Activated T-cell treated with anti-CD3 and anti-CD28 coated beads, Interleukin-2, amount 50 U/mL, for 72 hours (primary cell): Measurements from ENCODE around the gene PECR. TPM values are rescaled to one million over a fixed set of nuclear protein-coding genes. Genes with fewer than 3 reads are reported as not detected.

ENCODE experiments used
- ATAC-seq, 2 donors: fragments of 150-1000 bp; cut with Tn5 transposase; replicated peaks in 1 of 2; 2 replicates each; pipeline ENCODE4 v1.10.0; 2021; ENCODE audit warnings: moderate library complexity in 2 of 2, mild to moderate bottlenecking in 1 of 2
- DNase-seq, 2 donors: peaks; one replicate each; pipeline ENCODE4 v3.0.0; 2021 to 2022; ENCODE audit warnings: mixed read lengths in 1 of 2
- H3K27ac Mint-ChIP-seq: one replicate; pipeline ENCODE4 v1.8.0; 2022; ENCODE audit warnings: mild to moderate bottlenecking, moderate library complexity, mixed read lengths
- H3K27me3 Mint-ChIP-seq: one replicate; pipeline ENCODE4 v1.8.0; 2022; ENCODE audit warnings: low read depth, mixed read lengths
- H3K36me3 Mint-ChIP-seq, 2 donors: one replicate each; pipeline ENCODE4 v1.8.0; 2022; ENCODE audit warnings: mixed read lengths in 2 of 2, mild to moderate bottlenecking in 1 of 2; ENCODE audit not compliant: insufficient read depth in 2 of 2
- H3K4me1 Mint-ChIP-seq: one replicate; pipeline ENCODE4 v1.8.0; 2022; ENCODE audit warnings: low read depth, mixed read lengths
- H3K4me3 Mint-ChIP-seq, 2 donors: one replicate each; pipeline ENCODE4 v1.8.0; 2022; ENCODE audit warnings: mild to moderate bottlenecking in 2 of 2, mixed read lengths in 2 of 2, moderate library complexity in 2 of 2
- H3K9me3 Mint-ChIP-seq, 2 donors: one replicate each; pipeline ENCODE4 v1.8.0; 2022; ENCODE audit warnings: mixed read lengths in 2 of 2
- total RNA-seq, 2 donors: library from RNA; stranded (reverse); gene quantifications; one replicate each; pipeline ENCODE4 v1.2.3, GENCODE V29; 2022

PECR gene
- total RNA-seq, 2 donors from 2014 or later = 28.4 to 29.7 TPM

GRCh38 chr2:216029416-216030129, 52.0 kb downstream of the PECR start:
- Mint-ChIP-seq H3K4me3 (peak overlapping the region; percentile 6 to 69), H3K27ac (peak overlapping the region; percentile 60), H3K36me3 (peaks cover 1 to 2% of the 10 kb centered on the region in 2 donors), H3K4me1 (peaks cover 54% of the 10 kb centered on the region), H3K9me3 (no peaks in the 10 kb centered on the region), H3K27me3 (no peaks in the 10 kb centered on the region)
- peak; percentile 34 to 51 for DNase-seq
- peak; percentile 69 to 74 for ATAC-seq

DNA sequence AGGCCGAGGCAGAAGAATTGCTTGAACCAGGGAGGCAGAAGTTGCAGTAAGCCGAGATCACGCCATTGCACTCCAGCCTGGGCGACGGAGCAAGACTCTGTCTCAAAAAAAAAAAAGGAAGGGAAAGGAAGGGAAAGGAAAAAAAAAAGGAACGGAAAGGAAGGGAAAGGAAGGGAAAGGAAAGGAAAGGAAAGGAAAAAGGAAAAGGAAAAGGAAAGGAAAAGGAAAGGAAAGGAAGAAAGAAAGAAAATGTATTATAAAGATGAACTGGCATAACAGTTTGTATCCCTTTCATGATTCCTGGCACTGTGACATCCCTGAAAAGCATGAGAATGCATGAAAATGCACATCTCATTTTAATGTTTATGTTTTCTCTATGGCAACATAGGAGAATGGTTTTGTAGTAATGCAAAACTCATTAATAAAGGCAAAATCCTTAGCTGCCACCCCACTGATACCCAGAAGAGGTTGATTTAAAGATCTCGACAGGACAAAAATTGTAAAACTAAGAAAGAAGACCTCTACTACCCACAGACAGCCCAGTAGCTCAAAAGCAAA, 56.8 kb downstream of the PECR start:
- H3K27ac Mint-ChIP-seq = no peak overlapping the region

GRCh38 chr2:216023055-216023648, 58.5 kb downstream of the PECR start:
- H3K27ac Mint-ChIP-seq = no peak overlapping the region
- ATAC-seq (peak; percentile 71 to 72), DNase-seq (peak; percentile 39 to 57)
- no peaks in the 10 kb centered on the region for H3K4me1 Mint-ChIP-seq
- H3K4me3 Mint-ChIP-seq = no peak overlapping the region
- H3K36me3 Mint-ChIP-seq = no peaks in the 10 kb centered on the region
- no peaks in the 10 kb centered on the region for H3K27me3 Mint-ChIP-seq
- H3K9me3 Mint-ChIP-seq = no peaks in the 10 kb centered on the region

More for the DNA sequence above, 56.8 kb downstream of the PECR start:
- Mint-ChIP-seq H3K4me1 (peaks cover 9% of the 10 kb centered on the region), H3K27me3 (no peaks in the 10 kb centered on the region), H3K9me3 (no peaks in the 10 kb centered on the region), H3K36me3 (peaks cover 0 to under 1% of the 10 kb centered on the region in 2 donors), H3K4me3 (no peak overlapping the region)
- DNase-seq = no peak
- no peak for ATAC-seq

DNA sequence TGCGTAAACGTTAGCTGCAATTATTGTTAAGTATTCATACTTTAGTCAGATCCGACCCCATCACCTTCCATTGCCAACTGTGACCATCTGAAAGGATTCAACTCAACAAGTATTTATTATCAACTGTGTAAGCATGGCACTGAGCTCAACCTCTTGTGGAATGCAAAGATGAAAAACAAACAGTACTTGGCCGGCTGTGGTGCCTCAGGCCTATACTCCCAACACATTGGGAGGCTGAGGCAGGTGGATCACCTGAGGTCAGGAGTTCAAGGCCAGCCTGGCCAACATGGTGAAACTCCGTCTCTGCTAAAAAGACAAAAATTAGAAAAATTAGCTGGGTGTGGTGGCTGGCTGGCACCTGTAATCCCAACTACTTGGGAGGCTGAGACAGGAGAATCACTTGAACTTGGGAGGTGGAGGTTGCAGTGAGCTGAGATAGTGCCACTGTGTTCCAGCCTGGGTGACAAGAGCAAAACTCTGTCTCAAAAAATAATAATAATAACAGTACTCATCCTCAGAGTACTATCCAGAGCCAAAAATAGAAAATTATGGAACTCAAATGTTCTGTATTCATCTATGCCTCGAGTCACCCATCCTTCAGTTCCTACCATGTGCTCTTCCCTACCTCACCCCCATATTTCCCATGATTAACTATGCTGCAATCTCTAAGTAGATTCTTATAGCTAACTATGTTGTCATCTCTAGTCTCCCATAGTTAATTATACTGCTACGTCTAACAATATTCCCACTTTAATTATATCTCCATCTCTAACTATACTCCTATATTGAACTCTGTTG, 59.6 kb downstream of the PECR start:
- no peaks in the 10 kb centered on the region for H3K27me3 Mint-ChIP-seq
- no peak overlapping the region for H3K4me3 Mint-ChIP-seq
- H3K9me3 Mint-ChIP-seq = no peaks in the 10 kb centered on the region
- no peak for ATAC-seq
- H3K4me1 Mint-ChIP-seq = peaks cover 10% of the 10 kb centered on the region
- H3K36me3 Mint-ChIP-seq = no peaks in the 10 kb centered on the region
- no peak for DNase-seq
- no peak overlapping the region for H3K27ac Mint-ChIP-seq

DNA sequence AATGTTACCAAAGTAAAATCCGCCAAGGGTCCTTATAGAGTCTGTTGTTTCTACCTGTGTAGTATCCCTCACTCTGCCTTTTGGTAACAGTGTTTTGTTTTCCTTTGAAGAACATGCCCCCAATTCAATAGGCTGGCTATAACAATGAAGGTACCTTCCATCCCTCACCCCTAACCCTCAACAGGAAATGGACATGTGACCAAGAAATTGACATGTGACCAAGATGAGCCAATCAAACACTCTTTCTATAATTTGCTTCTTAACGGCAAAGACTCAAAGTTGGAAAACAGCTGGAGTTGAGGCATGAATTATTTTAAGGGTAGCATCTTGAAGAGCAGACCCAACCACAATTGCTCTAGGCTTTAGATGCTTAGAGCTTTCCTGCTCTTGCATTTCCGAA, 62.9 kb downstream of the PECR start:
- DNase-seq = no peak
- no peak overlapping the region for H3K4me3 Mint-ChIP-seq
- H3K27ac Mint-ChIP-seq = no peak overlapping the region
- no peak for ATAC-seq
- H3K4me1 Mint-ChIP-seq = peaks cover 42% of the 10 kb centered on the region
- H3K36me3 Mint-ChIP-seq = no peaks in the 10 kb centered on the region
- H3K9me3 Mint-ChIP-seq = no peaks in the 10 kb centered on the region
- H3K27me3 Mint-ChIP-seq = no peaks in the 10 kb centered on the region

- H3K4me1 Mint-ChIP-seq = peaks cover 51% of the 10 kb centered on the region
- peak; percentile 34 to 47 for ATAC-seq
Observed at GRCh38 chr2:216017365-216017764, 64.2 kb downstream of the PECR start.

GRCh38 chr2:216016581-216016980, 65.0 kb downstream of the PECR start:
- H3K4me1 Mint-ChIP-seq = peaks cover 57% of the 10 kb centered on the region
- no peaks in the 10 kb centered on the region for H3K36me3 Mint-ChIP-seq
- H3K27ac Mint-ChIP-seq = peak overlapping the region; percentile 90
- H3K4me3 Mint-ChIP-seq = peak overlapping the region; percentile 62 to 70
- no peaks in the 10 kb centered on the region for H3K9me3 Mint-ChIP-seq
- no peak for DNase-seq
- H3K27me3 Mint-ChIP-seq = no peaks in the 10 kb centered on the region
- no peak for ATAC-seq

More at GRCh38 chr2:216017365-216017764, 64.2 kb downstream of the PECR start:
- Mint-ChIP-seq H3K4me3 (peak overlapping the region; percentile 45 to 46), H3K9me3 (no peaks in the 10 kb centered on the region), H3K27me3 (no peaks in the 10 kb centered on the region), H3K27ac (peak overlapping the region; percentile 76), H3K36me3 (no peaks in the 10 kb centered on the region)
- peak; percentile 50 to 58 for DNase-seq

DNA sequence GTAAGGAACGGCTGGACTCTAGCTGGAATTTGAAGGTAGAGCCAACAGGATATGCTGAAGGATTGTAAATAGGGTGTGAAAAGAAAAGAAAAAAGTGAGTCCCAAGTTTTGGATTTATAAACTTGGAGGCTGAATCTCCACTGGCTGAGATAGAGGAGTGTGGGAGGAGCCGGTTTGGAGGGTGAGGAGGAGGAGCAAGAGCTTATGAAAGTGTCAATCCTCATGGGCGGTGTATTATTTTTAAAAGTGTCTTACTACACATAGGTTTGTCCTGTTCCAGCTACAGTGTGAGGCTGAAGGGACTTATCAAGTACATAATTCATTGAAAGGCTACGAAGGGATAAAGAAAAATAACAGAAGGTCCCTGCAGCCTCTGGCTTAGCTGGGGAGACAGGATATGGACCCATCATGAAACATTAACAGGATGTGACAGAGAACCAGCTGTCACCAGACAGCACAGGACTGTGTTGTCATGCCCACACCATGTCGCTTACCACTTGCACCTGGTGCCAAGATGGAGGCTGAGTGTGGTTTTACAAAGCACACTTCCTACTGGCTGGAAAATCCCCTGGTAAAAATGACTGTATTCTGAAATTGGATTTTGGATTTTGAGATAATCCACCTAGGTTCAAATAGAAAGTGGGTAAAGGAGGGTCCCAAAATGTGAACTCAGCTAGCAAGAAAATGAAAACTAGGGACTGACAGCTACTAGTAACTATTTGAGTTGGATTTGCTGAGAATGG, 65.7 kb downstream of the PECR start:
- no peaks in the 10 kb centered on the region for H3K27me3 Mint-ChIP-seq
- peak; percentile 76 to 83 for ATAC-seq
- no peaks in the 10 kb centered on the region for H3K9me3 Mint-ChIP-seq
- peaks cover 64% of the 10 kb centered on the region for H3K4me1 Mint-ChIP-seq
- peak overlapping the region; percentile 90 for H3K27ac Mint-ChIP-seq
- H3K4me3 Mint-ChIP-seq = peak overlapping the region; percentile 62 to 70
- H3K36me3 Mint-ChIP-seq = no peaks in the 10 kb centered on the region
- DNase-seq = peak; percentile 46 to 52

DNA sequence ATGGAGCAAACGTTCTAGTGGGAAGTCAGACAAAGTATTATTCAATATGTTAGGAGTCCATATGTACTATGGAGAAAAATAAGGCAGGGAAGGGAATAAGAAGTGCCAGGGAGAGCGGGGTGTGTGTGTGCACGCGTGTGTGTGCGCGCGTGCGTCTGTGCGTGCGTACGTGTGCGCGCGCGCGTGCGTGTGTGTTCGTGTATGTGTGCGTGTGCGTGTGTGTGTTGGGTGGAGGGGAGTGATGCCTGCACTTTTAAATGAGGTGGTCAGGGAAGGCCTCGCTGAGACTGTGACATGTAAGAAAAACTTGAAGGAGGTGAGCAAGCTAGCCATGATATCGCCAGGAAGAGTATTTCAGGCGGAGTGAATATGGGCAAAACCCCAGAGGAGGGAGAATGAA, 66.6 kb downstream of the PECR start:
- DNase-seq (no peak), ATAC-seq (no peak)
- Mint-ChIP-seq H3K36me3 (no peaks in the 10 kb centered on the region), H3K4me1 (peaks cover 64% of the 10 kb centered on the region), H3K27ac (peak overlapping the region; percentile 77), H3K4me3 (peak overlapping the region in 1 of 2 donors; percentile 70), H3K27me3 (no peaks in the 10 kb centered on the region), H3K9me3 (no peaks in the 10 kb centered on the region)

DNA sequence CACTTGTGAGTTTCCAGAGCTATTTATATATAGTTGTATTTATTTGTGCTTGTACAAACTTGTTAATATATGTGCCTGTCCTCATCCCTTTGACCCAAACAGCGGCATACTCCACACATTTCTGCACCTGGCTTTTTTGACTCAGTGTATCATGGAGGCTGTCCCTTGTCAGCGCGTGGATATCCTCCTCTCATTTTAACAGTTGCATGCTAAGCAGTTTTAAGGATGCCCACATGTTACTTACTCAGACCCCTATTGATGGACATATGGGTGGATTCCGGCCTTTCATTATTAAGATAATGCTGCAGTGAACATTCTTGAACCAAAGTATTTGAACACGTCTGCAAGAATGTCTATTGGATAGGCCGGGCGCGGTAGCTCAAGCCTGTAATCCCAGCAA, 67.6 kb downstream of the PECR start:
- H3K9me3 Mint-ChIP-seq = no peaks in the 10 kb centered on the region
- no peaks in the 10 kb centered on the region for H3K36me3 Mint-ChIP-seq
- no peak for ATAC-seq
- peaks cover 64% of the 10 kb centered on the region for H3K4me1 Mint-ChIP-seq
- H3K4me3 Mint-ChIP-seq = peak overlapping the region; percentile 42 to 43
- no peak for DNase-seq
- no peak overlapping the region for H3K27ac Mint-ChIP-seq
- H3K27me3 Mint-ChIP-seq = no peaks in the 10 kb centered on the region

DNA sequence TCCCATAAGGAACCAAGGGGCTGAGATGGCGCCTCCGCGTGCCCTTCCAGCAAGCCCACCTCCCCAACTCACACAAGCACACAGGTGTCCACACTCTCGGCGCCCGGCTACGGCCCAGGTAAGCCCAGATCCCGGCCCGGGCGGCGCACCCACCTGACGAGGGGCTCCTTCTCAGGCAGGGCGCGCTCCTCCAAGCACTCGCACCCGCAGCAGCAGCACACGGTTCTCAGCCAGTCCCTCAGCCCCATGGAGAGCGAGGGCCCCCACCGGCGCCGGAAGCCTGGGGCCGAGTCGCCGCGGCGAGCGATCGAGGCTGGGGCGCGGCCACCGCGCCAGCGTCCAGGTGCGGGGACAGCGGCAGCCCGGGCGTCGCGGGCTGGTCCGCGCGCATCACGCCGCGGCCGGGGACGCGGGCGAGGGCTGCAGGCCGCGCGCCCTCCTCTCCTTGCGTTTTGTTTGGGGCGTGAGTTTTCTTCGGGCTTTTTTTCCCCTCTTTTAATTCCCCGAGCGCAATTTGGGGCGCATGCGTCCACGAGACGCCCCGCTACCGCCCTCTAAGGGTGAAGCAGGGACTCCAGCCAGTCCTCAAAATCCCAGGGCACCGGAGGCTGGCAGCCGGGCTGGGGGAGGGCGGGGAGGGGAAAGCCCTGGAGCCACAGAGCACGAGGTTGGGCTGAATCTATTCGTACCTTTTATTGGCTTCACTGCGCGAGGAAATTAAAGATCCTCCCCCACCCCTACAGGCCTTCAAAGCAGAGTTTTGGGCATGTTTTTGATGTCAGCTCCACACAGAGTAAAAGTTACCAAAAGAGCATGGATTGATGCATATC, 68.3 kb downstream of the PECR start, which contains the start of gene MREG:
MREG (minus strand) TSS at position 472 of the 830 bp plus-strand sequence; CDS start at position 248, 224 bp downstream.
- no peaks in the 10 kb centered on the region for H3K27me3 Mint-ChIP-seq
- H3K36me3 Mint-ChIP-seq = no peaks in the 10 kb centered on the region
- peak within 1 kb of the TSS; percentile 92 to 96 for H3K4me3 Mint-ChIP-seq
- H3K4me1 Mint-ChIP-seq = peaks cover 67% of the 10 kb centered on the region
- peak; percentile 86 to 88 for DNase-seq
- ATAC-seq = peak; percentile 78 to 80
- H3K27ac Mint-ChIP-seq = peak within 1 kb of the TSS; percentile 74
- H3K9me3 Mint-ChIP-seq = no peaks in the 10 kb centered on the region

DNA sequence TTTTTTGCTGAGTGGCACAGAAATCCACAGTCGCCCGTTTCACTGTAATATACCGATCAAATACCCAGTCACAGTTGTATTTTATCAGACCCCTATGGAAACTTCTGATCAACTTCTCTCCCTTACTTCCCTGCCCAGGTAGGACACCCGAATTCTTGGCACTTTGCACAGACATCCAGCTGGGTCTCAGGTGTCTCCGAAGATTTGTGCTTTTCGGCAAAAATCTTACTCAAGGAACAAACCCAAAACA, 68.9 kb downstream of the PECR start:
- H3K27ac Mint-ChIP-seq = peak overlapping the region; percentile 13
- peak overlapping the region; percentile 92 to 96 for H3K4me3 Mint-ChIP-seq
- no peaks in the 10 kb centered on the region for H3K27me3 Mint-ChIP-seq
- no peaks in the 10 kb centered on the region for H3K9me3 Mint-ChIP-seq
- H3K36me3 Mint-ChIP-seq = no peaks in the 10 kb centered on the region
- DNase-seq (no peak), ATAC-seq (no peak)
- H3K4me1 Mint-ChIP-seq = peaks cover 68% of the 10 kb centered on the region
